Upper lobe of left lung (tissue), 4 donors: ENCODE results near the gene CNP.

Experiments
- EP300 ChIP-seq, 4 donors: sonication (generic); formaldehyde crosslinking; IDR thresholded peaks; one replicate each; pipeline ENCODE4 v1.5.1; 2017; ENCODE audit warnings: antibody characterized with exemption in 4 of 4, control low read depth in 2 of 4
- POLR2A ChIP-seq, 4 donors: fragments of 450-650 bp; IDR thresholded peaks; one replicate each; pipeline ENCODE4 v1.5.1; 2016 to 2017; ENCODE audit warnings: antibody characterized with exemption in 4 of 4, mild to moderate bottlenecking in 2 of 4
- POLR2AphosphoS5 ChIP-seq, 2 donors: sonication (generic); formaldehyde crosslinking; IDR thresholded peaks; one replicate each; pipeline ENCODE4 v1.5.1; 2017; ENCODE audit warnings: antibody characterized with exemption in 2 of 2
- TF ChIP-seq, protein P1 (sequence below), 6 experiments: fragments of 450-650 bp in 4 of 6; fragments of 200-600 bp in 2 of 6; sonication (generic) in 2 of 6; IDR thresholded peaks; one replicate each; pipeline ENCODE4 v1.5.1; 2016 to 2019; ENCODE audit warnings: antibody characterized with exemption in 6 of 6

DNA sequence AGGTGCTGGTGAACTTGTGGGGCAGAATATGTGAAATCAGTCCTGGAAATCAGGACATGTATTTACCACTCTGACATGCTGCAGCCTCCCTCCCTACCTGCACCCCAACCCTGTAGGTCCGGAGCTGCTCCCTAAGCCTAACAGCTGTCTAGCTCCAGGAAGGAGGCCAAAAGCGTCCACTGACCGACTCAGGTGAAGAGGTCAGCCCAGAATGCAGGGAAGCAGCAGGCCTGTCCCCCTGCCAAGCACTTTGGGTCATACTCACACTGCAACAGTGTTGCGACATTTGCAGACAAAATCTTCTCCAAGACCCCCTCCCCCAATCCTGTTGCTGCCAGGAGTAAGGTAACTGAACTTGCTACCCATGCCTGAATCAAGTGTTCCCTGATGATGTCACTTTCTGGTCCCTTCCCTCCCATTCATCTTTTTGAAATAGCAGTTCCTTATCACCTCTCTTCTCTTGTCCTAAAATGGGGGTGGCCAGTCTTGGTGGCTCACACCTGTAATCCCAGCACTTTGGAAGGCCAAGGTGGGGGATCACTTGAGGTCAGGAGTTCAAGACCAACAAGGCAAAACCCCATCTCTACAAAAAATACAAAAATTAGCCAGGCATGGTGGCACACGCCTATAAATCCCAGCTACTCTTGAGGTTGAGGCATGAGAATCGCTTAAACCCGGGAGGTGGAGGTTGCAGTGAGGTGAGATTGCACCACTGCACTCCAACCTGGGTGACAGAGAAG is 46.6 kb upstream of the CNP start:
- TF ChIP-seq, protein P1, sequence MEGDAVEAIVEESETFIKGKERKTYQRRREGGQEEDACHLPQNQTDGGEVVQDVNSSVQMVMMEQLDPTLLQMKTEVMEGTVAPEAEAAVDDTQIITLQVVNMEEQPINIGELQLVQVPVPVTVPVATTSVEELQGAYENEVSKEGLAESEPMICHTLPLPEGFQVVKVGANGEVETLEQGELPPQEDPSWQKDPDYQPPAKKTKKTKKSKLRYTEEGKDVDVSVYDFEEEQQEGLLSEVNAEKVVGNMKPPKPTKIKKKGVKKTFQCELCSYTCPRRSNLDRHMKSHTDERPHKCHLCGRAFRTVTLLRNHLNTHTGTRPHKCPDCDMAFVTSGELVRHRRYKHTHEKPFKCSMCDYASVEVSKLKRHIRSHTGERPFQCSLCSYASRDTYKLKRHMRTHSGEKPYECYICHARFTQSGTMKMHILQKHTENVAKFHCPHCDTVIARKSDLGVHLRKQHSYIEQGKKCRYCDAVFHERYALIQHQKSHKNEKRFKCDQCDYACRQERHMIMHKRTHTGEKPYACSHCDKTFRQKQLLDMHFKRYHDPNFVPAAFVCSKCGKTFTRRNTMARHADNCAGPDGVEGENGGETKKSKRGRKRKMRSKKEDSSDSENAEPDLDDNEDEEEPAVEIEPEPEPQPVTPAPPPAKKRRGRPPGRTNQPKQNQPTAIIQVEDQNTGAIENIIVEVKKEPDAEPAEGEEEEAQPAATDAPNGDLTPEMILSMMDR (IDR thresholded peaks at IDR 0.05) = no peak
- TF ChIP-seq POLR2AphosphoS5 (IDR thresholded peaks at IDR 0.05) (no peak), POLR2A (IDR thresholded peaks at IDR 0.05) (no peak), EP300 (IDR thresholded peaks at IDR 0.05) (no peak)
